NCI-H526 treated with DMSO at 0.1 percent for 48 hours (cell line): Measurements from ENCODE around the gene TECR.
"Not testable (repeated sequence)": the region's sequence is repeated elsewhere in the genome, so short reads cannot be mapped to it uniquely, and the experiment has no call there.

ENCODE experiments used
- DNase-seq: peaks from one replicate; lab custom pipeline; 2025; lab: John Stamatoyannopoulos, UW

The TECR gene

GRCh38 chr19:14529254-14530004, at the start of gene TECR:
Gene TECR (plus strand): TSS chr19:14529594. CDS start chr19:14529697, 103 bp downstream.
- DNase-seq: peak; percentile 93

GRCh38 chr19:14479975-14480699, 49.3 kb upstream of the TECR start:
- no peak for DNase-seq

GRCh38 chr19:14480700-14481079, 48.7 kb upstream of the TECR start:
- no peak for DNase-seq

GRCh38 chr19:14482172-14482941, 47.0 kb upstream of the TECR start:
- no peak for DNase-seq

GRCh38 chr19:14487370-14488125, 41.8 kb upstream of the TECR start:
- no peak for DNase-seq

GRCh38 chr19:14492756-14493337, 36.5 kb upstream of the TECR start:
- no peak for DNase-seq

GRCh38 chr19:14494411-14494810, 35.0 kb upstream of the TECR start:
- DNase-seq: no peak

- DNase-seq: no peak
Measured at GRCh38 chr19:14494910-14495671, 34.3 kb upstream of the TECR start.

GRCh38 chr19:14495672-14496028, 33.7 kb upstream of the TECR start:
- no peak for DNase-seq

- peak; percentile 85 for DNase-seq
Measured at GRCh38 chr19:14496029-14496833, 33.2 kb upstream of the TECR start, which contains the start of gene GIPC1. Gene GIPC1 (minus strand): TSS chr19:14496127. CDS start chr19:14482976, 13,151 bp downstream.

- DNase-seq: no peak
Measured at GRCh38 chr19:14496834-14497227, 32.6 kb upstream of the TECR start.

GRCh38 chr19:14497228-14497921, 32.0 kb upstream of the TECR start:
- no peak for DNase-seq

- DNase-seq: no peak
Measured at GRCh38 chr19:14502334-14503092, 26.9 kb upstream of the TECR start.

- DNase-seq: no peak
Measured at GRCh38 chr19:14503285-14503684, 26.1 kb upstream of the TECR start.

- not testable (repeated sequence) for DNase-seq
Measured at GRCh38 chr19:14504575-14504974, 24.8 kb upstream of the TECR start.

GRCh38 chr19:14505488-14506239, 23.7 kb upstream of the TECR start:
- DNase-seq: no peak

- DNase-seq: no peak
Measured at GRCh38 chr19:14507704-14508542, 21.5 kb upstream of the TECR start.
